NT2/D1 (cell line): ENCODE results near the gene TYK2.

Experiments used
- SUZ12 ChIP-seq: IDR thresholded peaks from 2 replicates; pipeline ENCODE4 v1.6.1; 2011; ENCODE audit not compliant: insufficient read length, insufficient read depth; ENCODE audit errors: extremely low read depth
- YY1 ChIP-seq: IDR thresholded peaks from 2 replicates; pipeline ENCODE4 v1.6.1; 2011; ENCODE audit not compliant: insufficient read length, insufficient read depth
- ZNF274 ChIP-seq: IDR thresholded peaks from 2 replicates; pipeline ENCODE4 v1.6.1; 2011; ENCODE audit warnings: mild to moderate bottlenecking, low read depth, low read length

- TF ChIP-seq ZNF274 (no peak), SUZ12 (no peak), YY1 (no peak)
Observed at GRCh38 chr19:10404888-10405820, 24.8 kb upstream of the TYK2 start.
